CD14-positive monocyte (primary cell): ENCODE results near the gene SLC25A15. TPM values are rescaled to one million over a fixed set of nuclear protein-coding genes. Genes with fewer than 3 reads are reported as not detected.

Experiments used
- DNase-seq, 3 donors: peaks; one replicate each; pipeline ENCODE4 v3.0.0-alpha.2; 2011 to 2022
- H2AFZ ChIP-seq: 2 replicates; pipeline ENCODE4 v1.6.0; 2012; ENCODE audit warnings: mild to moderate bottlenecking, low read depth, low read length, inconsistent platforms; ENCODE audit not compliant: insufficient read depth, poor library complexity, severe bottlenecking
- H3K27ac ChIP-seq, 2 donors: 1 replicate in 1 of 2; 2 replicates in 1 of 2; pipeline ENCODE4 v1.5.1; 2012 to 2013; ENCODE audit warnings: low read length in 2 of 2, control low read depth in 1 of 2, inconsistent platforms in 1 of 2, low read depth in 1 of 2, mild to moderate bottlenecking in 1 of 2
- H3K27me3 ChIP-seq, 2 donors: one replicate each; pipeline versions ENCODE4 v1.6.0 to v1.6.1; 2011 to 2013; ENCODE audit warnings: low read length in 2 of 2; ENCODE audit not compliant: control insufficient read depth in 2 of 2, insufficient read depth in 2 of 2
- H3K36me3 ChIP-seq, 2 donors: replicated peaks in 1 of 2; 1 replicate in 1 of 2; 2 replicates in 1 of 2; pipeline versions ENCODE4 v1.5.1 to v1.6.1; 2012 to 2013; ENCODE audit warnings: low read length in 2 of 2, control low read depth in 1 of 2, inconsistent platforms in 1 of 2, mild to moderate bottlenecking in 1 of 2; ENCODE audit not compliant: insufficient read depth in 2 of 2, control insufficient read depth in 1 of 2
- H3K4me1 ChIP-seq, 2 donors: 1 replicate in 1 of 2; 2 replicates in 1 of 2; pipeline versions ENCODE4 v1.5.1 to v1.6.1; 2012 to 2013; ENCODE audit warnings: low read length in 2 of 2, control low read depth in 1 of 2, inconsistent platforms in 1 of 2, mild to moderate bottlenecking in 1 of 2, moderate library complexity in 1 of 2; ENCODE audit not compliant: insufficient read depth in 2 of 2, control insufficient read depth in 1 of 2
- H3K4me2 ChIP-seq: replicated peaks from 2 replicates; pipeline ENCODE3; 2012; ENCODE audit warnings: low read length, moderate library complexity, mild to moderate bottlenecking; ENCODE audit not compliant: poor library complexity, severe bottlenecking; ENCODE audit errors: extremely low read depth
- H3K4me3 ChIP-seq, 3 experiments: fragments of 200-600 bp in 1 of 3; sonication (generic) in 1 of 3; replicated peaks in 1 of 3; 1 replicate in 2 of 3; 2 replicates in 1 of 3; pipeline ENCODE4 v1.5.1; 2011 to 2013; ENCODE audit warnings: low read length in 3 of 3, mild to moderate bottlenecking in 3 of 3, control low read depth in 2 of 3, low read depth in 2 of 3, inconsistent platforms in 1 of 3, moderate library complexity in 1 of 3
- H3K79me2 ChIP-seq: 2 replicates; pipeline ENCODE4 v1.6.0; 2012; ENCODE audit warnings: mild to moderate bottlenecking, control low read depth, inconsistent platforms, low read length, moderate library complexity; ENCODE audit not compliant: insufficient read depth
- H3K9ac ChIP-seq: 2 replicates; pipeline ENCODE4 v1.6.0; 2017; ENCODE audit warnings: low read length, mild to moderate bottlenecking; ENCODE audit not compliant: insufficient read depth, poor library complexity, severe bottlenecking
- H3K9me3 ChIP-seq, 2 donors: replicated peaks in 1 of 2; 1 replicate in 1 of 2; 2 replicates in 1 of 2; pipeline versions ENCODE4 v1.5.1 to v1.6.1; 2012 to 2013; ENCODE audit warnings: low read length in 2 of 2, control low read depth in 1 of 2; ENCODE audit not compliant: control insufficient read depth in 1 of 2, insufficient read depth in 1 of 2
- H4K20me1 ChIP-seq: 2 replicates; pipeline ENCODE4 v1.6.0; 2012; ENCODE audit warnings: mild to moderate bottlenecking, low read length, control low read depth, moderate library complexity; ENCODE audit not compliant: insufficient read depth
- H3K27ac Mint-ChIP-seq, 7 donors: one replicate each; pipeline ENCODE4 v1.8.0; 2020; ENCODE audit warnings: mild to moderate bottlenecking in 7 of 7, mixed read lengths in 7 of 7, moderate library complexity in 6 of 7, inconsistent platforms in 2 of 7
- H3K27me3 Mint-ChIP-seq, 3 donors: one replicate each; pipeline ENCODE4 v1.8.0; 2021 to 2022; ENCODE audit warnings: low read depth in 3 of 3, mild to moderate bottlenecking in 3 of 3, mixed read lengths in 3 of 3, moderate library complexity in 3 of 3, inconsistent platforms in 1 of 3
- H3K36me3 Mint-ChIP-seq, 2 donors: one replicate each; pipeline ENCODE4 v1.8.0; 2020; ENCODE audit warnings: mixed read lengths in 2 of 2, inconsistent platforms in 1 of 2, mild to moderate bottlenecking in 1 of 2
- H3K4me1 Mint-ChIP-seq: one replicate; pipeline ENCODE4 v1.8.0; 2020; ENCODE audit warnings: mild to moderate bottlenecking, mixed read lengths
- H3K4me3 Mint-ChIP-seq, 2 donors: one replicate each; pipeline ENCODE4 v1.8.0; 2020; ENCODE audit warnings: mild to moderate bottlenecking in 2 of 2, mixed read lengths in 2 of 2, moderate library complexity in 1 of 2
- H3K9me3 Mint-ChIP-seq, 7 donors: one replicate each; pipeline ENCODE4 v1.8.0; 2020 to 2022; ENCODE audit warnings: mixed read lengths in 7 of 7, mild to moderate bottlenecking in 6 of 7, moderate library complexity in 6 of 7, inconsistent platforms in 2 of 7
- WGBS: methylation state at CpG from one replicate; pipeline ENCODE4 v1.1.5; 2013; ENCODE audit warnings: missing lambda C conversion rate; ENCODE audit not compliant: insufficient coverage; 5-methylcytosine and 5-hydroxymethylcytosine counted together
- intact Hi-C, 2 donors: fragments of 100-400 bp; cut with micrococcal nuclease; formaldehyde crosslinking; loops; one replicate each; pipeline versions ENCODE4 v1.15.0 to v1.15.1; 2023
- polyA plus RNA-seq, 3 donors: library from polyadenylated mRNA; depleted of rRNA in 1 of 3; unstranded in 2 of 3; stranded (reverse) in 1 of 3; fragments of 300-500 nt in 2 of 3; fragments of >200 nt in 1 of 3; fragmentation: Illumina TruSeq in 2 of 3; gene quantifications; 1 replicate in 2 of 3; 2 replicates in 1 of 3; pipeline ENCODE4 v1.2.3, GENCODE V29; 2012 to 2021
- TF ChIP-seq, protein P1 (sequence below): fragments of 200-600 bp; IDR thresholded peaks from one replicate; pipeline ENCODE4 v1.8.0; 2022; ENCODE audit warnings: antibody characterized with exemption, mild to moderate bottlenecking

Gene SLC25A15
- polyA plus RNA-seq, 3 donors: 0.79 to 5.0 (median 1.0) TPM

DNA sequence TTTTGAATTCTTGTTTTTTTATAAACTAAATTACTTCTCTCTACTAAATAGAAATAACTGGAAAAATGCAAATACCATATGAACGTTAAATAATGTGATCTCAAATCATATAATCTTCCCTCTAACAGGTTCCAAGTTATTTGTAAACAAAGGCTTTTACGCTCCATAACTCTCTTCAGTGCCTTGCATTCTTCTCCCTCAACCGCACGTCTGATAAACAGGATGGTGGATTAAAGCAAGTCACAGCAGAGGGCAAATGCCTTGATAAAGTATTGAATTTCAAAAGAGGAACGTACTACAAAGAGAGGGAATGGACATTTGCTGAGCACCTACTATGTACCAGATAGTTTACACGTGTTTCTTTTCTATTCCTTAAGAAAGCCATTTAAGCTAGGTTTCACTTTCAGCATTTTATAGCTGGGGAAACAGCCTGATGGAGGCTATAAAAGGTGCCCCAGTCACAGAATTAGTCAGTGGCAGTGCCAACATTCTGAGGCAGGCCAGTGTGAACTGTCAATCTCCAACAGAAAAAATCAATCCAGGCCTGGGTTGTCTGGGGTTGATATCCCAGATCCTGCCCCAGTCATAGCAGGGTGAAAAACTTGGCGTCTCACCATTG is 34.2 kb upstream of the SLC25A15 start:
- no peaks in the 10 kb centered on the region for H3K9me3 Mint-ChIP-seq
- no peaks in the 10 kb centered on the region for H4K20me1 ChIP-seq
- DNase-seq: no peak
- no peaks in the 10 kb centered on the region for H3K4me1 Mint-ChIP-seq
- H3K27ac ChIP-seq: no peak overlapping the region
- H3K79me2 ChIP-seq: no peaks in the 10 kb centered on the region
- H3K36me3 Mint-ChIP-seq: peaks cover 50 to 69% of the 10 kb centered on the region in 2 donors
- no peak overlapping the region for H3K4me2 ChIP-seq
- no peak overlapping the region for H3K4me3 Mint-ChIP-seq
- intact Hi-C loops: no loop called here
- H3K27me3 Mint-ChIP-seq: no peaks in the 10 kb centered on the region
- no peaks in the 10 kb centered on the region for H3K27me3 ChIP-seq
- no peak overlapping the region for H3K9ac ChIP-seq
- no peaks in the 10 kb centered on the region for H3K4me1 ChIP-seq
- peaks cover 71 to 82% of the 10 kb centered on the region in 2 donors for H3K36me3 ChIP-seq
- TF ChIP-seq, protein P1, sequence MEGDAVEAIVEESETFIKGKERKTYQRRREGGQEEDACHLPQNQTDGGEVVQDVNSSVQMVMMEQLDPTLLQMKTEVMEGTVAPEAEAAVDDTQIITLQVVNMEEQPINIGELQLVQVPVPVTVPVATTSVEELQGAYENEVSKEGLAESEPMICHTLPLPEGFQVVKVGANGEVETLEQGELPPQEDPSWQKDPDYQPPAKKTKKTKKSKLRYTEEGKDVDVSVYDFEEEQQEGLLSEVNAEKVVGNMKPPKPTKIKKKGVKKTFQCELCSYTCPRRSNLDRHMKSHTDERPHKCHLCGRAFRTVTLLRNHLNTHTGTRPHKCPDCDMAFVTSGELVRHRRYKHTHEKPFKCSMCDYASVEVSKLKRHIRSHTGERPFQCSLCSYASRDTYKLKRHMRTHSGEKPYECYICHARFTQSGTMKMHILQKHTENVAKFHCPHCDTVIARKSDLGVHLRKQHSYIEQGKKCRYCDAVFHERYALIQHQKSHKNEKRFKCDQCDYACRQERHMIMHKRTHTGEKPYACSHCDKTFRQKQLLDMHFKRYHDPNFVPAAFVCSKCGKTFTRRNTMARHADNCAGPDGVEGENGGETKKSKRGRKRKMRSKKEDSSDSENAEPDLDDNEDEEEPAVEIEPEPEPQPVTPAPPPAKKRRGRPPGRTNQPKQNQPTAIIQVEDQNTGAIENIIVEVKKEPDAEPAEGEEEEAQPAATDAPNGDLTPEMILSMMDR: no peak
- no peak overlapping the region for H3K27ac Mint-ChIP-seq
- H2AFZ ChIP-seq: no peak overlapping the region
- H3K9me3 ChIP-seq: no peaks in the 10 kb centered on the region
- H3K4me3 ChIP-seq: no peak overlapping the region
- 90% methylated on average over 2 of the region's 7 CpGs for whole genome bisulfite sequencing

GRCh38 chr13:40756042-40756441 is 33.4 kb upstream of the SLC25A15 start:
- Histone ChIP-seq H3K27ac (no peak overlapping the region), H3K36me3 (peaks cover 69 to 87% of the 10 kb centered on the region in 2 donors), H3K4me3 (no peak overlapping the region), H3K27me3 (no peaks in the 10 kb centered on the region), H3K4me2 (no peak overlapping the region), H3K4me1 (no peaks in the 10 kb centered on the region), H4K20me1 (no peaks in the 10 kb centered on the region), H2AFZ (no peak overlapping the region), H3K79me2 (no peaks in the 10 kb centered on the region), H3K9me3 (no peaks in the 10 kb centered on the region), H3K9ac (no peak overlapping the region)
- TF ChIP-seq, protein P1: no peak
- Mint-ChIP-seq H3K4me3 (no peak overlapping the region), H3K27me3 (no peaks in the 10 kb centered on the region), H3K4me1 (no peaks in the 10 kb centered on the region), H3K9me3 (no peaks in the 10 kb centered on the region), H3K27ac (no peak overlapping the region), H3K36me3 (peaks cover 51 to 73% of the 10 kb centered on the region in 2 donors)
- no peak for DNase-seq
- intact Hi-C loops: no loop called here
- WGBS: no CpG with 5 or more reads among the region's 1 CpG
